HEK293 (cell line): ENCODE results near the gene FHDC1.

Experiments used
- CTCF ChIA-PET: fragments of 350-600 bp; formaldehyde crosslinking; extraction: SDS; loops from one replicate; lab custom pipeline; 2021; ENCODE audit warnings: antibody characterized with exemption; lab: Yijun Ruan, JAX
- POLR2A ChIA-PET: fragments of 300-600 bp; formaldehyde crosslinking; extraction: SDS; loops from one replicate; lab custom pipeline; 2020; ENCODE audit warnings: antibody characterized with exemption, inconsistent platforms; lab: Yijun Ruan, JAX
- H3K27ac ChIP-seq: fragments of 200-500 bp; sonication (Bioruptor generic); 2 replicates; pipeline ENCODE4 v1.5.1; 2014; ENCODE audit warnings: low read depth, low read length, control low read depth, inconsistent platforms; ENCODE audit errors: extremely low read depth
- H3K36me3 ChIP-seq, 2 experiments: fragments of 200-500 bp in 1 of 2; sonication (Bioruptor generic) in 1 of 2; 1 replicate in 1 of 2; 2 replicates in 1 of 2; pipeline ENCODE4 v1.5.1; 2014 to 2017; ENCODE audit warnings: inconsistent platforms in 2 of 2, low read length in 2 of 2; ENCODE audit not compliant: control insufficient read depth in 2 of 2, insufficient read depth in 1 of 2
- H3K4me1 ChIP-seq: fragments of 200-500 bp; sonication (Bioruptor generic); 2 replicates; pipeline ENCODE4 v1.5.1; 2014; ENCODE audit warnings: mild to moderate bottlenecking, low read length, inconsistent platforms; ENCODE audit not compliant: control insufficient read depth, insufficient read depth
- H3K4me3 ChIP-seq: 2 replicates; pipeline ENCODE4 v1.5.1; 2011; ENCODE audit warnings: low read depth, mild to moderate bottlenecking, control low read depth, low read length, moderate library complexity
- H3K9me3 ChIP-seq: fragments of 200-500 bp; sonication (Bioruptor generic); 2 replicates; pipeline ENCODE4 v1.5.1; 2014; ENCODE audit warnings: low read depth, low read length, inconsistent platforms; ENCODE audit not compliant: control insufficient read depth, insufficient read depth
- EGR2 ChIP-seq: fragments of 450-650 bp; formaldehyde crosslinking; IDR thresholded peaks from 2 replicates; pipeline ENCODE4 v1.5.1; 2016; ENCODE audit warnings: low read depth, missing biosample characterization, missing genetic modification characterization
- GLI4 ChIP-seq: fragments of 450-650 bp; formaldehyde crosslinking; IDR thresholded peaks from 2 replicates; pipeline ENCODE4 v1.5.1; 2016; ENCODE audit warnings: missing biosample characterization, missing genetic modification characterization
- GLIS2 ChIP-seq: fragments of 450-650 bp; formaldehyde crosslinking; IDR thresholded peaks from 2 replicates; pipeline ENCODE4 v1.5.1; 2016; ENCODE audit warnings: missing biosample characterization, missing genetic modification characterization
- INSM2 ChIP-seq: fragments of 450-650 bp; formaldehyde crosslinking; IDR thresholded peaks from 2 replicates; pipeline ENCODE4 v1.5.1; 2016; ENCODE audit warnings: missing biosample characterization, missing genetic modification characterization
- SALL2 ChIP-seq: fragments of 450-650 bp; formaldehyde crosslinking; IDR thresholded peaks from 2 replicates; pipeline ENCODE4 v1.5.0; 2017; ENCODE audit warnings: missing biosample characterization, mild to moderate bottlenecking, missing genetic modification characterization, borderline replicate concordance
- TRIM28 ChIP-seq: IDR thresholded peaks from 2 replicates; pipeline ENCODE4 v1.6.1; 2011; ENCODE audit warnings: low read length, control low read depth, borderline replicate concordance
- TSHZ1 ChIP-seq: fragments of 450-650 bp; formaldehyde crosslinking; IDR thresholded peaks from 2 replicates; pipeline ENCODE4 v1.5.1; 2016; ENCODE audit warnings: missing biosample characterization, missing genetic modification characterization, borderline replicate concordance
- WT1 ChIP-seq: fragments of 450-650 bp; formaldehyde crosslinking; IDR thresholded peaks from 2 replicates; pipeline ENCODE4 v1.5.1; 2016; ENCODE audit warnings: missing biosample characterization, missing genetic modification characterization
- ZBTB8A ChIP-seq: fragments of 450-650 bp; formaldehyde crosslinking; IDR thresholded peaks from 2 replicates; pipeline ENCODE4 v1.5.1; 2016; ENCODE audit warnings: missing biosample characterization, missing genetic modification characterization
- ZEB2 ChIP-seq: fragments of 450-650 bp; formaldehyde crosslinking; IDR thresholded peaks from 2 replicates; pipeline ENCODE4 v1.5.1; 2016; ENCODE audit warnings: missing biosample characterization, missing genetic modification characterization
- ZNF114 ChIP-seq: fragments of 450-650 bp; formaldehyde crosslinking; IDR thresholded peaks from 2 replicates; pipeline ENCODE4 v1.5.0; 2017; ENCODE audit warnings: missing biosample characterization, missing genetic modification characterization
- ZNF184 ChIP-seq: fragments of 450-650 bp; IDR thresholded peaks from 2 replicates; pipeline ENCODE4 v1.5.1; 2018; ENCODE audit warnings: missing biosample characterization, mild to moderate bottlenecking, missing genetic modification characterization
- ZNF221 ChIP-seq: fragments of 450-650 bp; formaldehyde crosslinking; IDR thresholded peaks from 2 replicates; pipeline ENCODE4 v1.5.1; 2017; ENCODE audit warnings: missing biosample characterization, missing genetic modification characterization, borderline replicate concordance
- ZNF394 ChIP-seq: fragments of 450-650 bp; formaldehyde crosslinking; IDR thresholded peaks from 2 replicates; pipeline ENCODE4 v1.5.1; 2016; ENCODE audit warnings: missing biosample characterization, missing genetic modification characterization, mild to moderate bottlenecking, moderate library complexity, borderline replicate concordance
- ZNF398 ChIP-seq: fragments of 450-650 bp; formaldehyde crosslinking; IDR thresholded peaks from 2 replicates; pipeline ENCODE4 v1.5.1; 2017; ENCODE audit warnings: missing biosample characterization, missing genetic modification characterization
- ZNF423 ChIP-seq: fragments of 450-650 bp; formaldehyde crosslinking; IDR thresholded peaks from 2 replicates; pipeline ENCODE4 v1.5.1; 2016; ENCODE audit warnings: missing biosample characterization, missing genetic modification characterization
- ZNF555 ChIP-seq: fragments of 450-650 bp; formaldehyde crosslinking; conservative IDR thresholded peaks from 2 replicates; pipeline ENCODE4 v1.5.1; 2017; ENCODE audit warnings: missing biosample characterization, mild to moderate bottlenecking, missing genetic modification characterization, inconsistent platforms
- ZNF624 ChIP-seq: fragments of 450-650 bp; formaldehyde crosslinking; IDR thresholded peaks from 2 replicates; pipeline ENCODE4 v1.5.1; 2017; ENCODE audit warnings: missing biosample characterization, missing genetic modification characterization
- ZNF692 ChIP-seq: fragments of 450-650 bp; formaldehyde crosslinking; IDR thresholded peaks from 2 replicates; pipeline ENCODE4 v1.5.1; 2016; ENCODE audit warnings: missing biosample characterization, missing genetic modification characterization
- ZNF747 ChIP-seq: fragments of 450-650 bp; formaldehyde crosslinking; IDR thresholded peaks from 2 replicates; pipeline ENCODE4 v1.5.1; 2016; ENCODE audit warnings: missing biosample characterization, missing genetic modification characterization

The FHDC1 gene

GRCh38 chr4:153022241-153022715, 86.2 kb downstream of the FHDC1 start:
- POLR2A ChIA-PET = no interaction called here
- CTCF ChIA-PET = no interaction called here

More at GRCh38 chr4:153022241-153022715, 86.2 kb downstream of the FHDC1 start:
- Histone ChIP-seq H3K4me3 (no peak overlapping the region), H3K27ac (no peak overlapping the region), H3K4me1 (no peaks in the 10 kb centered on the region), H3K9me3 (no peaks in the 10 kb centered on the region), H3K36me3 (no peaks in the 10 kb centered on the region)
- TF ChIP-seq SALL2 (tag by site-specific recombination) (no peak), TRIM28 (no peak), ZNF221 (tag by site-specific recombination) (no peak), ZEB2 (tag by site-specific recombination) (no peak), ZNF555 (tag by site-specific recombination) (no peak), ZNF394 (tag by site-specific recombination) (no peak), ZBTB8A (tag by site-specific recombination) (no peak), GLIS2 (no peak), ZNF398 (tag by site-specific recombination) (no peak), ZNF624 (tag by site-specific recombination) (no peak), ZNF423 (tag by site-specific recombination) (no peak), ZNF114 (tag by site-specific recombination) (no peak), INSM2 (tag by site-specific recombination) (no peak), ZNF692 (tag by site-specific recombination) (no peak), TSHZ1 (no peak), GLI4 (tag by site-specific recombination) (no peak), WT1 (tag by site-specific recombination) (no peak), ZNF184 (tag by site-specific recombination) (no peak), EGR2 (tag by site-specific recombination) (no peak), ZNF747 (no peak)
- TF ChIP-seq, all 188 proteins: peak for 0
